Keratinocyte (primary cell): ENCODE results near the gene POLD3.

ENCODE experiments used
- CTCF ChIP-seq, 3 experiments: IDR thresholded peaks in 1 of 3; conservative IDR thresholded peaks in 1 of 3; optimal IDR thresholded peaks in 1 of 3; 2 replicates in 2 of 3; 3 replicates in 1 of 3; pipeline versions ENCODE3 to v1.5.1; 2011; ENCODE audit warnings: low read length in 3 of 3, mild to moderate bottlenecking in 3 of 3, moderate library complexity in 2 of 3, control low read depth in 1 of 3, inconsistent platforms in 1 of 3; ENCODE audit not compliant: insufficient read depth in 2 of 3; ENCODE audit errors: extremely low read depth in 1 of 3
- EZH2 ChIP-seq: IDR thresholded peaks from one replicate; pipeline ENCODE4 v1.6.1; 2012; ENCODE audit warnings: inconsistent platforms, mild to moderate bottlenecking, low read length, moderate library complexity

- no peak for TF ChIP-seq CTCF (optimal IDR thresholded peaks at IDR 0.05 in 1 of 3, IDR thresholded peaks at IDR 0.05 in 1 of 3, conservative IDR thresholded peaks at IDR 0.05 in 1 of 3; ENCODE audit: extremely low read depth in 1 of 3, insufficient read depth in 2 of 3, low read length in 3 of 3)
- no peak for TF ChIP-seq EZH2
Measured at GRCh38 chr11:74670171-74670570, 77.8 kb downstream of the POLD3 start.
